GDM1 (cell line): Measurements from ENCODE around the gene RPS6KA4.
"Not testable (repeated sequence)": the region's sequence is repeated elsewhere in the genome, so short reads cannot be mapped to it uniquely, and the experiment has no call there.

ENCODE experiments used
- DNase-seq: peaks from one replicate; lab custom pipeline; 2025; lab: John Stamatoyannopoulos, UW

Gene RPS6KA4

GRCh38 chr11:64358907-64359711, at the start of gene RPS6KA4:
Gene RPS6KA4, plus strand, starts transcription at chr11:64359162. Its CDS starts 74 bp downstream, at chr11:64359236.
- peak; percentile 56 for DNase-seq

DNA sequence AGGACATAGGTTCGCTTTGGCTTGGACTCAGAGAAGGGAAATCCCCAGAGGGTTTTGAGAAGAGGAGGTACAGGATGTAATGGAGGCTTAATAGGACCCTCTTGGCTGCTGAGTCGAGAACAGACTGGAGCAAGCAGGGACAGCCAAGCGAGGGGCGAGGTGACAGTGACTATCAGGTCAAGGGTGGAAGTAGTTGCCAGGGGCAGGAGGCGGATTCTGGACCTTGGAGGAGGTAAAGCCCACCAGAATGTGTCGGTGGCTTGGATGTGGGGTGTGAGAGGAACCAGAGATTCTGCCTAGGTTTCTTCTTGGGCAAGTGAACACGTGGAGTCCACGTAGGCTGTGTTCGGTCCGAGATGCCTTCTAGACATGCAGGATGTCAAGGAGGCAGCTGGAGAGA, 46.0 kb upstream of the RPS6KA4 start:
- DNase-seq = no peak

DNA sequence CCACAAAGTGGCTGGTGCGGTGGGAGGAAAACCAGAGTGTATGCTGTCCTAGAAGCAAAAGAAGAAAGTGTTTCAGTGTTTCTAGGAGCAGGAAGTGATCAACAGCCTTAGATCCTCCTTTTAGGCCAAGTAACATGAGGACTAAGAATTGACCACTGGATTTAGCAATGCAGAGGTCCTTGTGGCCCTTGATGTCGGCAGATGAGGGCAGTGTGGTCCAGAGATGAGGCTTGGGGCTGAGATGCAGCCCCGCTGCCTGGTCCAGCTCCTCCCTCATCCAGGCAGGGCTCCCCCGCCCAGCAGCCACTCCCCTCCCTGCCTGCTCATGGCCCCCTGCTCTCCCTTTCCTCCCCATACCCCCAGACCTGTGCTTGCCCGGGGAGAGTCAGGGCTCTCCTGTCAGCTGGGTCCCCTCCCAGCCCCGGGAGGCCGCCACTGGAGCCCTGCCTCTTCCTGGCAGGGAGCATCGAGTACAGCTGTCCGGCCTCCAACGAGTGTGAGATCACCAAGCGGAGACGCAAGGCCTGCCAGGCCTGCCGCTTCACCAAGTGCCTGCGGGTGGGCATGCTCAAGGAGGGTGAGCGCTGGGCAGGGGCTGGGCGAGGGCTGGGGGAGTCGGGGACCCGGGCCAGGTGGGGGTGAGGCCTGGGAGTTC, 45.3 kb upstream of the RPS6KA4 start:
- DNase-seq = no peak

GRCh38 chr11:64314146-64314804, 44.7 kb upstream of the RPS6KA4 start:
- no peak for DNase-seq

- DNase-seq = no peak
Measured at GRCh38 chr11:64314805-64315561, 44.0 kb upstream of the RPS6KA4 start.

DNA sequence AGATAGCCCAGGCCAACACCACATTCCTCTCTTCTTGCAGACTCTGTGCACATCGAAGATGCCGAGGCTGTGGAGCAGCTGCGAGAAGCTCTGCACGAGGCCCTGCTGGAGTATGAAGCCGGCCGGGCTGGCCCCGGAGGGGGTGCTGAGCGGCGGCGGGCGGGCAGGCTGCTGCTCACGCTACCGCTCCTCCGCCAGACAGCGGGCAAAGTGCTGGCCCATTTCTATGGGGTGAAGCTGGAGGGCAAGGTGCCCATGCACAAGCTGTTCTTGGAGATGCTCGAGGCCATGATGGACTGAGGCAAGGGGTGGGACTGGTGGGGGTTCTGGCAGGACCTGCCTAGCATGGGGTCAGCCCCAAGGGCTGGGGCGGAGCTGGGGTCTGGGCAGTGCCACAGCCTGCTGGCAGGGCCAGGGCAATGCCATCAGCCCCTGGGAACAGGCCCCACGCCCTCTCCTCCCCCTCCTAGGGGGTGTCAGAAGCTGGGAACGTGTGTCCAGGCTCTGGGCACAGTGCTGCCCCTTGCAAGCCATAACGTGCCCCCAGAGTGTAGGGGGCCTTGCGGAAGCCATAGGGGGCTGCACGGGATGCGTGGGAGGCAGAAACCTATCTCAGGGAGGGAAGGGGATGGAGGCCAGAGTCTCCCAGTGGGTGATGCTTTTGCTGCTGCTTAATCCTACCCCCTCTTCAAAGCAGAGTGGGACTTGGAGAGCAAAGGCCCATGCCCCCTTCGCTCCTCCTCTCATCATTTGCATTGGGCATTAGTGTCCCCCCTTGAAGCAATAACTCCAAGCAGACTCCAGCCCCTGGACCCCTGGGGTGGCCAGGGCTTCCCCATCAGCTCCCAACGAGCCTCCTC, 43.1 kb upstream of the RPS6KA4 start:
- not testable (repeated sequence) for DNase-seq

- no peak for DNase-seq
Measured at GRCh38 chr11:64316672-64317324, 42.2 kb upstream of the RPS6KA4 start.

DNA sequence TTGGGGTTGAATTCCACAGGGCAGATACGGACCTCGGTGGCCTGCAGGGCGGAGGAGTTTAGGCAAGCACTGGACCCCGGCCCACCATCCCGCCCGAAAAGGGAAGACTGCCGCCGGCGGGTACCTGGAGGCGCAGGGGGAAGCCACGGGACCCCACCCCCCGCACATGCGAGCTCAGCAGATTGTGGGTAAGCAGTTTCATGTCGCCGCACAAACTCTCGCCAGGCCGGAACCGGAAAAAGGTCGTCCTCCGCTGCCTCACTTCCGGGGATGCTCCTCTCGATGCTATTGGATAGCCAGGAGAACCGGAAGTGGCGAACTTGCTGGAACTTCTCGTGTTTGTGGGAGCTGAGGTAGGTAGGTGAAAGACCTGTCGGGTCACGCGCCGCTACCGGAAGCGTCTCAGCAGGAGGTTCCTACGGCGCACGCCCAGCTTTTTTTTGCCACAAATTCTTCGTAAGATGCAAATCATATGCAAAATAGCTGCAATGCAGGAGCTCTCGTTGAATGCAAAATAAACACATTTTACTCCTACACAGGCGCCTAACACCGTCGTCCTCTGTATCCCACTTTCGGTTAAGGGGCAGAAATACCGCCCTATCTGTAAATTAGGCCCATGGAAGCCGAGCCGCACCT, 41.5 kb upstream of the RPS6KA4 start, which contains the start of gene TRMT112:
TRMT112 (minus strand) TSS at position 235 of the 636 bp plus-strand sequence; CDS start at position 202, 33 bp downstream.
- peak; percentile 95 for DNase-seq

GRCh38 chr11:64317961-64318765, 40.8 kb upstream of the RPS6KA4 start, which contains the start of gene PRDX5:
Gene PRDX5, plus strand, starts transcription at chr11:64318121. Its CDS starts 95 bp downstream, at chr11:64318216.
- peak; percentile 98 for DNase-seq

- DNase-seq = no peak
Measured at GRCh38 chr11:64318766-64319761, 39.9 kb upstream of the RPS6KA4 start.

DNA sequence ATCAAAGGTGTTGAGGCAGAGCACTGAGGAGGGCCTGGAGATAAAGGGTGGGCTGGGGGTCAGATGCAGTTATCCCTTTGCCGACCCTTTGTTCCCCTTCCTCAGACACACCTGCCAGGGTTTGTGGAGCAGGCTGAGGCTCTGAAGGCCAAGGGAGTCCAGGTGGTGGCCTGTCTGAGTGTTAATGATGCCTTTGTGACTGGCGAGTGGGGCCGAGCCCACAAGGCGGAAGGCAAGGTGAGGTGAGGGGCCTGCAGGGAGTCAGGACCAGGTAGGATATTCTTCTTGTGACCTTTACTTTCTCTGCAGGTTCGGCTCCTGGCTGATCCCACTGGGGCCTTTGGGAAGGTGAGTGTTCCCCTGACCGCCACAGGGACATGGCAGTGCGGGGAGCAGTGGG, 38.4 kb upstream of the RPS6KA4 start:
- DNase-seq = no peak

- DNase-seq = no peak
Measured at GRCh38 chr11:64321026-64321425, 37.9 kb upstream of the RPS6KA4 start.

GRCh38 chr11:64321533-64321932, 37.4 kb upstream of the RPS6KA4 start:
- no peak for DNase-seq

DNA sequence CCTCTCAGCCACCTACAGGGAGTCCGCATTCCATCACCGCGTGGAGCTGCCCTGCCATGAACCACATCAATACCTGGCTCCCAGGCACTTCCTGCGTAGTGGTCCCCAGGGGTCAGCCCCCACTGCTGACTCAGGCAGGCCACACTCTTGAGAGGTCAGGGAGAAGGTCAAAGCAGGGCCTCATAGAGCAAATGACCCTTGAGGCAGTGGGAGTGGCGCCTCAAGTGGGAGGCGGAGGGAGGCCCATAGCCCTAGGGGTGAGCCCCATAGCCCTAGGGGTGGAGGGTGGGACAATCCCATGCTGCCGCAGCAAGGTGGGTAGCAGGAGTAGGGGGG, 36.1 kb upstream of the RPS6KA4 start:
- DNase-seq = no peak

GRCh38 chr11:64323373-64323772, 35.6 kb upstream of the RPS6KA4 start:
- no peak for DNase-seq

- DNase-seq = not testable (repeated sequence)
Measured at GRCh38 chr11:64323984-64324383, 35.0 kb upstream of the RPS6KA4 start.

- no peak for DNase-seq
Measured at GRCh38 chr11:64324692-64325469, 34.1 kb upstream of the RPS6KA4 start.
